Activated CD8-positive, alpha-beta T cell treated with anti-CD3 and anti-CD28 coated beads, Interleukin-2, amount 10 ng/mL, durations not matched to agents 7 days and 5 days (primary cell): ENCODE data around the gene TSHZ3. TPM values are rescaled to one million over a fixed set of nuclear protein-coding genes. Genes with fewer than 3 reads are reported as not detected.

ENCODE experiments used
- ATAC-seq: fragments of 150-1000 bp; cut with Tn5 transposase; one replicate; pipeline ENCODE4 v1.10.0; 2021; ENCODE audit warnings: moderate library complexity
- CTCF ChIA-PET: fragments of 350-600 bp; sonication (Branson Sonifier 250); formaldehyde crosslinking; loops from one replicate; lab custom pipeline; 2021; ENCODE audit warnings: antibody characterized with exemption; lab: Charles Lee
- POLR2A ChIA-PET: fragments of 350-600 bp; sonication (Branson Sonifier 250); formaldehyde crosslinking; loops from one replicate; lab custom pipeline; 2021; ENCODE audit warnings: antibody characterized with exemption; lab: Charles Lee
- DNase-seq: peaks from one replicate; pipeline ENCODE4 v3.0.0-alpha.2; 2020
- H3K27ac Mint-ChIP-seq: one replicate; pipeline ENCODE4 v1.8.0; 2021; ENCODE audit warnings: mild to moderate bottlenecking, mixed read lengths
- H3K27me3 Mint-ChIP-seq: one replicate; pipeline ENCODE4 v1.8.0; 2021; ENCODE audit warnings: low read depth, mixed read lengths
- H3K36me3 Mint-ChIP-seq: one replicate; pipeline ENCODE4 v1.8.0; 2021; ENCODE audit warnings: low read depth, mixed read lengths
- H3K4me1 Mint-ChIP-seq: one replicate; pipeline ENCODE4 v1.8.0; 2021; ENCODE audit warnings: low read depth, mixed read lengths
- H3K4me3 Mint-ChIP-seq: one replicate; pipeline ENCODE4 v1.8.0; 2021; ENCODE audit warnings: mild to moderate bottlenecking, mixed read lengths
- H3K9me3 Mint-ChIP-seq: one replicate; pipeline ENCODE4 v1.8.0; 2022; ENCODE audit warnings: mixed read lengths; ENCODE audit not compliant: insufficient read depth
- total RNA-seq, 2 experiments: library from RNA; stranded (reverse); gene quantifications; one replicate each; pipeline ENCODE4 v1.2.3, GENCODE V29; 2021

TSHZ3 gene
- total RNA-seq, 2 experiments from 2014 or later = 0.57 to 0.82 TPM

DNA sequence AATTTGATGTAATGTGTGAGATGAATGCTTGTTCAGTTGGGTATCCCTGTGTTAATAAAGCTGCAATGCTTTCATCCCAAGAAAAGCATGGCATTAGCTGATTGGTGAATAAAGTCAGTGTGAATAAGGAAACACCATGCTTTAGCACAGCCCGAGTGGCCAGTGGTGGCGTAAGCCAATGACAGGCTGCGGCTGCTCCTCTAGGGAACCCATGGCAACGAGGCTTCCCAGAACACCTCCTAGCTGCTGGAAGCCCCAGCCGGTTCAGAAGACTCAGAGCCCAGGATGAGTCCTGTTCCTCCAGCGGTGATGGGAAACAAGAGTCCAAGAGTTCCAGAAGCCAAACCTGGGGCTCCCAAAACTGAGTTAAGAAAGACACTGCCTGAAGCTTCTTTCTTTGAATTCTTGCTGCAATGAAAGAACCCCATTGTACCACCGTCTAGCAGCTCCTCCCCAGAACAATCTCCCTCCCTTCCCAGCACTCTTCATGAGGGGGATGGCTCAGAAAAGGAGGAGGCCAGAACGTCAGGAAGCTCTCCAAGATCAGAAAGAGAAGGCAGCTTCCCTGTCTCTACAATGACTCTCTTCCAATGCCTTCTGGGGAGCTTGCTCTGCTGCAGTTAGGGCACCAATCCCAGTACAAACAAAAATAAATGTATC, 58.2 kb downstream of the TSHZ3 start:
- Mint-ChIP-seq H3K27ac (no peak overlapping the region), H3K36me3 (no peaks in the 10 kb centered on the region), H3K4me1 (no peaks in the 10 kb centered on the region), H3K27me3 (no peaks in the 10 kb centered on the region), H3K9me3 (no peaks in the 10 kb centered on the region), H3K4me3 (no peak overlapping the region)
- CTCF ChIA-PET = no interaction called here
- ATAC-seq (no peak), DNase-seq (no peak)
- POLR2A ChIA-PET = no interaction called here

DNA sequence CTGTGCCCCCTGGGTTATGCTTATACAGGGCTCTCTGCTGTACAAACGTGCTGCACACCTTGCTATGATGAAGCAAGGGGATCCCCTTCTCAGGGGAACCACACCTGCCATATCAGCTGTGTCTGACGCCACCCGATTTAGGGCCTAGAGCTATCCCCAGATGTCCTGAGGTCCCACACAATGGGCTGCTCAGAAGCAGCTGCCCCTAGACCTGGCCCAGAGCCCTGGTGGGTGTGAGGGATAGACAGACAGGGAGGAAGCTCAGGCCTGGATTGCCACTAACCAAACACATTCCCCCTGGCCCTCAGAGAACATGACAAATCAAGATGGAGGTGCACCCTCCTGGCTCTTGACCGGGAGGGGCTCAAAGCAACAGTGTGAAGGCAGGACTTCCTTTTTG, 59.3 kb downstream of the TSHZ3 start:
- Mint-ChIP-seq H3K4me3 (no peak overlapping the region), H3K4me1 (no peaks in the 10 kb centered on the region), H3K9me3 (no peaks in the 10 kb centered on the region), H3K27me3 (no peaks in the 10 kb centered on the region), H3K27ac (no peak overlapping the region), H3K36me3 (no peaks in the 10 kb centered on the region)
- ATAC-seq (no peak), DNase-seq (no peak)
- ChIA-PET POLR2A (no interaction called here), CTCF (no interaction called here)

DNA sequence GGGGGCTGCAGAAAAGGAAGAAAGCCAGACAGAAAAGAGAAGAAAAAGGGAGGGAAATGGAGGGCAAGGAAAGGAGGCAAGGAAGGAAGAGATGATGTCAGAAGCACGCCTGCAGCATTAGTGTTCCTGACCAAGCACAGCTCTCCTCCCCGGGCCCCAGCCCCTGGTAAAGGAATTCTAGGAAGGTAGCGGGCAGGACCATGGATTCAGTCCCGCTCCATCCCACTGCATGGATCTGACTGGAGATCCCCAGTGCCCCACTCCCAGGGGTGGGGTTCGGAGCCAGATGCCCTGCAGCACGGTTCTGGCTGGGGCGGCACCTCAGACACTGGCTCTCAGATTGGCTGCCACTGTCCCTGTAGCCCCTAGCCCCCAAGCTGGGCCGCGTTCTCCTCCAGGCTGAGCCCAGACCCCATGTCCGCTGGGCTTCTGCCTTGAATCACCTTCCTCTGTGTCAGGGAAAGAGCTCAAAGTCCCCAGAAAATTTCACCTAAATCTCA, 59.8 kb downstream of the TSHZ3 start:
- DNase-seq = no peak
- Mint-ChIP-seq H3K4me1 (no peaks in the 10 kb centered on the region), H3K27me3 (no peaks in the 10 kb centered on the region), H3K27ac (no peak overlapping the region), H3K9me3 (no peaks in the 10 kb centered on the region), H3K36me3 (no peaks in the 10 kb centered on the region), H3K4me3 (no peak overlapping the region)
- CTCF ChIA-PET = no interaction called here
- POLR2A ChIA-PET = no interaction called here
- no peak for ATAC-seq

DNA sequence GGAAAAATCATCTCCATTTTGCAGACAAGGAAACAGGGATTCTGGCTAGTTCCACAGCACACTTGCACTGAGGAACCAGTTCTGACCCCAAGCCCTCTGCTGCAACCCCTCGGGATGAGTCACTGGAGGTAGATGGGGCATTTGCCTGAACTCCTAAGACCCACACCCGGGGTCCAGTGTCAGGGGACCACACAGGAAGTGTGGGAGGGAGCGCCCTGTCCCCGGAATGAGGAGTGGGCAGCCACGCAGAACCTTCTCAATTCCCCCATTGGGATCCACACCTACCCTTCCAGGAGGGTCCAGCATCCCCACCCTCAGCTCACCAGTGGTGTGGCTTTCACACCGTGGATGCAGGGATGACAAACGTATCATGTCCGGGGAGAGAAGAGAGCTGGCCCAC, 62.7 kb downstream of the TSHZ3 start:
- no peaks in the 10 kb centered on the region for H3K36me3 Mint-ChIP-seq
- no peak overlapping the region for H3K27ac Mint-ChIP-seq
- DNase-seq = no peak
- no peaks in the 10 kb centered on the region for H3K9me3 Mint-ChIP-seq
- no peak for ATAC-seq
- H3K4me3 Mint-ChIP-seq = no peak overlapping the region
- H3K4me1 Mint-ChIP-seq = no peaks in the 10 kb centered on the region
- CTCF ChIA-PET = no interaction called here
- H3K27me3 Mint-ChIP-seq = no peaks in the 10 kb centered on the region
- POLR2A ChIA-PET = no interaction called here

DNA sequence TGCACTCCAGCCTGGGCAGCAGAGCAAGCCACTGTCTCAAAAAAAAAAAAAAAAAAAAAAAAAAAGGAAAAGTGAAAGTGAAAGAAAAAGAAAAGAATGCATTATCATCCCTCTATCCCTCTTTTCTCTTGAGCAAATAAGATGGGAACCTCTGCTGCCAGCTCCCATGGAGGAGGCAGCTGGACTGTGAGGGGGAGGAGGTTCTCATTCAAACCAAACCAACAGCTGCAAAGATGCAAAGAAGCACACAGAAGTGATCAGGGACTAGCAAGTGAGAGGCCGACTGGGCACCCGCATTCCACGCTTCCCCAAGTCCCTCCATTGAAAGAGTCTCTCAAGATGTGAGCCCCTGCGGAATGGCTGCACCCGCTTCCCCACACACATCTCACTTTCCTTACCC, 63.5 kb downstream of the TSHZ3 start:
- no peaks in the 10 kb centered on the region for H3K4me1 Mint-ChIP-seq
- H3K27me3 Mint-ChIP-seq = no peaks in the 10 kb centered on the region
- no peak overlapping the region for H3K27ac Mint-ChIP-seq
- H3K36me3 Mint-ChIP-seq = no peaks in the 10 kb centered on the region
- ChIA-PET CTCF (no interaction called here), POLR2A (no interaction called here)
- no peaks in the 10 kb centered on the region for H3K9me3 Mint-ChIP-seq
- DNase-seq (no peak), ATAC-seq (no peak)
- H3K4me3 Mint-ChIP-seq = no peak overlapping the region

DNA sequence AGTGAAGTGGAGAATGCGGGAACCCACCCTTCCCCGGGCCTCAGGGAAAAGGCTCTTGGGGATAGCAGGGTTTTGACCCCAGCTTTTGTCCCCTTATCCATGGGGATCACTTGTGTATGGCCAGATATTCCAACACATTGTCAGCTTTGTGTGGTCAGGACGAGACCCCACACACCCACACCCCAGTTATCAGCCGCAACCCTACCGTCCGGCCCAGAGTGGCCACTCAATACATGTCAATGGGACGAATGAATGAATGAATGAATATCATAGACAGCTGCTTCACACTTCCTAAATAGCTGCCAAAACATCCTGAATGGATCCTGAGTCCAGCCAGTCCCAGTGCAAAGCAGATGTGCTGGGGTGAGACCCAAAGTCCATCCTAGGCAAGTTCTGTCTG, 64.6 kb downstream of the TSHZ3 start:
- ATAC-seq = no peak
- no peak for DNase-seq
- no peak overlapping the region for H3K4me3 Mint-ChIP-seq
- ChIA-PET CTCF (no interaction called here), POLR2A (no interaction called here)
- H3K4me1 Mint-ChIP-seq = no peaks in the 10 kb centered on the region
- no peaks in the 10 kb centered on the region for H3K27me3 Mint-ChIP-seq
- H3K27ac Mint-ChIP-seq = no peak overlapping the region
- no peaks in the 10 kb centered on the region for H3K36me3 Mint-ChIP-seq
- H3K9me3 Mint-ChIP-seq = no peaks in the 10 kb centered on the region

DNA sequence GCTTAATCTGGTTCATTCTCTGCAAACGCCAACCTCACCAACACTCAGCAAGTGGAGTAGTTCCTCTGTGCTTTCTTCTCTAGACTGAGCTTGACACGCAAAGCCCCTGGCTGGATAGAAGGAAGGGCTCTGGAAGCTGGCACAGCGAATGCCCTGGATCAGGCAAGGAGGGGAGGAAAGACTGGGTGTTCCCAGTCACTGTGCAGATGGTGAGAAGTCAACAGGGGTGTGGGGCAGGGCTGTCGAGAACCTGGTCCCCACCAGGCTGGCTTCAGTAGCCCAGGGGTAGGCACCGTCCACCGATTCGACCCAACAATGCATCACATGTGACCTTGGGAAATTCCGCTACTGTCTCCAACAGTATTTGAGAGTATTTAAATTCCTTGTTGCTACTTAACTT, 65.5 kb downstream of the TSHZ3 start:
- DNase-seq = no peak
- Mint-ChIP-seq H3K4me1 (no peaks in the 10 kb centered on the region), H3K36me3 (no peaks in the 10 kb centered on the region), H3K4me3 (no peak overlapping the region), H3K9me3 (no peaks in the 10 kb centered on the region), H3K27ac (no peak overlapping the region), H3K27me3 (no peaks in the 10 kb centered on the region)
- no peak for ATAC-seq
- CTCF ChIA-PET = no interaction called here
- POLR2A ChIA-PET = no interaction called here

DNA sequence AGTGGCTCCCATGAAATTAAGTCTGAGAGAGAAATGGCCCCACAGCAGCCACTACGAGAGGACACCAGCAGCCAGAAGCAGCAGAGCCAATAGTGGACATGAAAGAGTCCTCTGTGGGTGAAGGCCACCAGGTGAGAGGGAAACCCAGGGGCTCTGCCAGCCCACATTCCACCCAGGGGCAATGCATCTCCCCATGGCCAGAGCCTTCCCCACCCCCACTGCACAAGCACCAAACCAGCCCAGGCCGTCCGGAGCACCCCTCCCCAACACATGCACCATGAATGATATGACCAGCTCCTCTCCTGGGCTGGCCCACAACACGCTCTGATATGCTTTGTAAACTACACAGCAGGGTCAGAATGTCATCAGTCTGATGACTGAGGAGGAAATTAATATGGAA, 66.9 kb downstream of the TSHZ3 start:
- Mint-ChIP-seq H3K27ac (no peak overlapping the region), H3K4me1 (no peaks in the 10 kb centered on the region), H3K4me3 (no peak overlapping the region), H3K36me3 (no peaks in the 10 kb centered on the region), H3K27me3 (no peaks in the 10 kb centered on the region), H3K9me3 (no peaks in the 10 kb centered on the region)
- CTCF ChIA-PET = no interaction called here
- POLR2A ChIA-PET = no interaction called here
- DNase-seq (no peak), ATAC-seq (no peak)

DNA sequence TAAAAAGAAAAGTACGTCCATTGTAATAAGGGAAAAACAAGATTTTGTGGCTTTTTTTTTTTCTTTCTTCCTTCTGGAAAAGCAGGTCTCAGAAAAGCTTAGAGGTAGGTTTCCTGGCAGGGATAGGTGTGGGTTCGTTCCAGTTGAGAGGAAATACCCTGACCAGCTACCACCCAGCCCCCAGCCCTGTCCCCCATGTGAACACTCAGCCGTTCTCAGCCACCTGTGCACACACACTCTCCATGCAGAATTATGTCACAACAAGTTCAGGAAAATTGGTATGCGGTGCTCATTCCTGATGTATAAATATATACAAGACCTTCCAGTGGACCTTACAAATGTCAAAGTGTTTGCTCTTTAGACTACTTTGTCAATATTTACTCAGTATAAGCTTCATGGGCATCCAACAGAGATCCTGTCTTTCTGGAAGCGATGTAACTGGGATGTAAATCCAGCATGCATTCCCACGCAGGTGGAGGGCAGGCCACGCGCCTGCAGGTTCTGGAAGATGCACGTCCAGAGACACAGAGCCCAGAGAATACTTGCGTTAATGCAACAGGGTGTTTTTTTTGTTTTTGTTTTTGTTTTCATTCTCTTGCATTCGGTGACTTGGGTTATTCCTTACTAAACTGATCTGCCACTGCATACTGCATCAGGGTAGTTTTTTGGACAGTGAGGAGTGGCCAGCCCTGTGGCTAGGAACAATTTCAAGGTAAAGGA, 68.8 kb downstream of the TSHZ3 start:
- Mint-ChIP-seq H3K27ac (no peak overlapping the region), H3K27me3 (no peaks in the 10 kb centered on the region), H3K9me3 (no peaks in the 10 kb centered on the region), H3K4me1 (no peaks in the 10 kb centered on the region), H3K36me3 (no peaks in the 10 kb centered on the region), H3K4me3 (no peak overlapping the region)
- ChIA-PET POLR2A (no interaction called here), CTCF (no interaction called here)
- no peak for DNase-seq
- ATAC-seq = no peak

DNA sequence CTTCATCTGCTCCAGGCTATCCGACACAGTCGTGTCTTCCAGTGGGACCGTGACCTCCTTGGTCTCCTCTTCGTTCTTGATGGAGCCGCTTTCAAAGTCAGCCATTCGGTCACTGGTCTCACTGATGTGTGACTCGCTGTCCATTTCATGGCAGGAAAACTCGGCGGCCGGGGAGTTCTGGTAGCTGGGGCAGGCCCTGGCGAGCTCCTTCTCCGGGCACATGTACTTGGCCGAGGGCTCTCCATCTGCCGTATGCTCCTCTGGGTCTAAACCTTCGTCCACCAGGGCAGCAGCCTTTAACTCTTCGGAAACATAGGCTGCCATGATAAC, 69.8 kb downstream of the TSHZ3 start:
- H3K27ac Mint-ChIP-seq = no peak overlapping the region
- no peaks in the 10 kb centered on the region for H3K36me3 Mint-ChIP-seq
- no peaks in the 10 kb centered on the region for H3K9me3 Mint-ChIP-seq
- ChIA-PET POLR2A (no interaction called here), CTCF (no interaction called here)
- no peak for ATAC-seq
- no peak for DNase-seq
- no peak overlapping the region for H3K4me3 Mint-ChIP-seq
- H3K4me1 Mint-ChIP-seq = no peaks in the 10 kb centered on the region
- peaks cover 5% of the 10 kb centered on the region for H3K27me3 Mint-ChIP-seq

DNA sequence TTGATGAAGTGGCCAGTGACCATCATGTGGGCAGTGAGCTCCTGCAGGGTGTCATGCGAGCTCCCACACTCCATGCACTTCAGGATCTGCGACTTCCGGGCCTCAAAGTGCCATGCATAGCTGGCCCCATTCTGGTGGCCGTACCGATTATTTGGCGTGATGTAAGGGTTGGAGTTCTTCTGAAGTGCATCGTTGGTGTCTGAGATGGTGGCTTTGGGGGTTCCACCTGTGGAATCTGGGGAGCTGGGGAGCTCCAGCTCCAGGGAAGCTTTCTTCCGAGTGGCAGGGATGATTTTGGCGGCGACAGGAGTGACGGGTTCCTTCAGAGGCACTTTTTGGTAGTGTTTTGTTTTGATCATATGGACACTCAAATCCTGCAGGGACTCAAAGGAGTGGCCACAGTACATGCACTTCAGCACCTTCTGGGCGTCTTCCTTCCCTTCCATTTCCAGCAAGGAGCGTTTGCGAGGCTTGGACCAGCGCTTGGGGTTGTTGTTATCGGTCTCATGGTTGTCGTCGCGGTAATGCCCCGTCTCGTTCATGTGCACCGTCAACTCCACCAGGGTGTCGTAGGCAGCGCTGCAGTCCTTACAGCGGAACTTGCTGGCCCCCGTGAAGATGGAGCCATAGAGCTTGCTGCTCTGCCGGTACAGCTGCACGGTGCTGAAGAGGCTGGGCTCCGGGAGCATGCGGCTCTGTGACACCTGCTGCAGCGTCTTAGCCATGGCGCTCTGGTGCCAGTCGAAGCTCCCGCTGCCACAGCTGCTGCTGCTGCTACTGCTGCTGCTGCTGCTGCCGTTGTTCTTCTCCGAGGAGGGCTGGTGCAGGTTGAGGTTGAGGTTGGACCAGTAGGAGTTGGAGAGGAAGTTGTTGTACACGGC, 70.4 kb downstream of the TSHZ3 start:
- POLR2A ChIA-PET = no interaction called here
- no peak overlapping the region for H3K4me3 Mint-ChIP-seq
- DNase-seq (no peak), ATAC-seq (no peak)
- H3K27ac Mint-ChIP-seq = no peak overlapping the region
- no peaks in the 10 kb centered on the region for H3K4me1 Mint-ChIP-seq
- H3K27me3 Mint-ChIP-seq = peaks cover 5% of the 10 kb centered on the region
- no peaks in the 10 kb centered on the region for H3K36me3 Mint-ChIP-seq
- CTCF ChIA-PET = no interaction called here
- no peaks in the 10 kb centered on the region for H3K9me3 Mint-ChIP-seq

DNA sequence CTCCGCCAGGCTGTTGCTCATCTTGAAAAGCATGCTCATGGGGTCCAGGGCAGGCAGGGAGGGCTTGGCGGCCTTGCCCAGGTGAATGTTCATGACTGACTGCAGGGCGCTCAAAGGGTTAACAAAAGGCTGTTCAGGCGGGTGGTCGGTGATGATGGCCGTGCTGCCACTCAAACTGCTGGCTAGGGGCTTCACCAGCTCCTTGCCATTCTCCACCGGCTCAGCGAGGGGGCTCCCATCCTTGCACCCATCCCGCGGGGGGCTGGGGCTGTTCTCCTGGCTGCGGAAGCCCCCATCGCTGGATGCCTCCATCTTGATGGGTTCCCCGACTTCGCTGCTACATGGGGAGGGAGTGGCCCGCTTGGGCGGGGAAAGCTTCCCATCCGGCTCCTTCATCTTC, 71.7 kb downstream of the TSHZ3 start:
- no peaks in the 10 kb centered on the region for H3K9me3 Mint-ChIP-seq
- H3K36me3 Mint-ChIP-seq = no peaks in the 10 kb centered on the region
- DNase-seq (no peak), ATAC-seq (no peak)
- no peaks in the 10 kb centered on the region for H3K4me1 Mint-ChIP-seq
- H3K27ac Mint-ChIP-seq = no peak overlapping the region
- POLR2A ChIA-PET = no interaction called here
- peaks cover 5% of the 10 kb centered on the region for H3K27me3 Mint-ChIP-seq
- CTCF ChIA-PET = no interaction called here
- no peak overlapping the region for H3K4me3 Mint-ChIP-seq
